H1 (cell line): ENCODE data around the gene LITAF.

Experiments used
- CREB1 ChIP-seq: IDR thresholded peaks from 2 replicates; pipeline ENCODE4 v1.6.1; 2012; ENCODE audit warnings: inconsistent platforms
- CTCF ChIP-seq, 3 experiments: IDR thresholded peaks; 1 replicate in 2 of 3; 2 replicates in 1 of 3; pipeline versions ENCODE4 v1.5.1 to v1.6.1; 2011; ENCODE audit warnings: low read length in 3 of 3, mild to moderate bottlenecking in 3 of 3, inconsistent platforms in 2 of 3, low read depth in 1 of 3, moderate library complexity in 1 of 3; ENCODE audit not compliant: insufficient read depth in 1 of 3; ENCODE audit errors: control extremely low read depth in 1 of 3
- EZH2 ChIP-seq: fragments of 200-600 bp; sonication (generic); IDR thresholded peaks from 2 replicates; pipeline ENCODE4 v1.7.1; 2012; ENCODE audit warnings: low read depth, mild to moderate bottlenecking, moderate library complexity, low read length, inconsistent platforms; ENCODE audit not compliant: severe bottlenecking
- HDAC6 ChIP-seq: IDR thresholded peaks from one replicate; pipeline ENCODE4 v1.7.1; 2012; ENCODE audit warnings: low read depth, mild to moderate bottlenecking, inconsistent platforms, low read length, moderate library complexity
- NRF1 ChIP-seq: IDR thresholded peaks from 2 replicates; pipeline ENCODE4 v1.6.1; 2011; ENCODE audit warnings: mild to moderate bottlenecking, low read depth, low read length, improper control_type of control experiment
- POLR2A ChIP-seq, 2 experiments: IDR thresholded peaks; 1 replicate in 1 of 2; 2 replicates in 1 of 2; pipeline ENCODE4 v1.6.1; 2011; ENCODE audit warnings: low read depth in 2 of 2, low read length in 2 of 2, mild to moderate bottlenecking in 2 of 2; ENCODE audit errors: control extremely low read depth in 1 of 2
- SP1 ChIP-seq: IDR thresholded peaks from 2 replicates; pipeline ENCODE4 v1.6.1; 2011; ENCODE audit warnings: low read depth, low read length
- YY1 ChIP-seq: IDR thresholded peaks from 2 replicates; pipeline ENCODE4 v1.6.1; 2011; ENCODE audit warnings: low read depth, mild to moderate bottlenecking, low read length

GRCh38 chr16:11626657-11627291 lies 40.1 kb upstream of the LITAF start:
- TF ChIP-seq CTCF (IDR thresholded peaks at IDR 0.05; ENCODE audit: control extremely low read depth in 1 of 3, insufficient read depth in 1 of 3, low read depth in 1 of 3, low read length in 3 of 3) (no peak), YY1 (no peak), SP1 (no peak), POLR2A (IDR thresholded peaks at IDR 0.05; ENCODE audit: control extremely low read depth in 1 of 2, low read depth in 2 of 2, low read length in 2 of 2) (no peak), CREB1 (no peak), EZH2 (no peak), HDAC6 (no peak), NRF1 (no peak)
